ENCODE measurements around the gene ARHGAP36. TPM values are rescaled to one million over a fixed set of nuclear protein-coding genes. Genes with fewer than 3 reads are reported as not detected.

ARHGAP36 gene
- total RNA-seq, 1 experiment from 2014 or later = not detected

DNA sequence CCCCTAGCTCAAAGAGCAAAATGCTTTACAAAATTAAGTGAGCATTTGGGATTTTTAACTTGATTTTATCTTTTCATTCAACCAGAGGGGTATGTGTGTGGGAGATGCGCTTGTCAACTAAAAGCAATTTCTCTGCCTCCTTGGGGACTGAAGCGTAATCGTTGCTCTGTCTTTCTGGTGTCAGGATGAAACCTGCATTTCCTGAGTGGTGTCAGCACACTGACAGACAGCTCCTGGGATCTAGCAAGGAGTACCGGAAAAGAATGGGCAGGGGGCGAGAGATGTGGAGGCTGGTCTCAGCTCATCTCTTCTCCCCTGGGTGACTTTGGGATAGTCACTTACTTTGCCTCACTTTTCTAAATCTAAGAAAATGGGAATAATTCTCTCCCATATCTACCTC lies 5.1 kb upstream of the ARHGAP36 start:
- DNase-seq (ENCODE audit: low read depth, low spot score) (no peak), ATAC-seq (no peak)
- TF ChIP-seq REST (IDR thresholded peaks at IDR 0.05; ENCODE audit: insufficient read depth in 1 of 2, low read depth in 2 of 2, low read length in 1 of 2) (no peak), POLR2AphosphoS5 (IDR thresholded peaks at IDR 0.05; ENCODE audit: low read depth, low read length) (no peak), CTCF (IDR thresholded peaks at IDR 0.05) (no peak), SIN3A (IDR thresholded peaks at IDR 0.05; ENCODE audit: borderline replicate concordance, insufficient read depth, low read depth, low read length) (no peak), TCF7L2 (IDR thresholded peaks at IDR 0.05; ENCODE audit: low read depth, low read length) (no peak)
- in situ Hi-C loops (cut with HindIII; ENCODE audit: low pct_unique_long_range_greater_than_20kb, low sequenced_read_pairs) = no loop called here
- no peaks in the 10 kb centered on the region for H3K36me3 ChIP-seq (ENCODE audit: control insufficient read depth, insufficient read depth, low read length)
- peaks cover 5% of the 10 kb centered on the region; the same call in 1 of the 2 replicates for H3K27me3 ChIP-seq (ENCODE audit: control insufficient read depth, insufficient read depth, low read length)
- H3K4me3 ChIP-seq (ENCODE audit: low read depth in 2 of 2, low read length in 2 of 2) = no peak overlapping the region
- POLR2A ChIA-PET = no interaction called here
- H3K9me3 ChIP-seq (ENCODE audit: control insufficient read depth, insufficient read depth, low read depth, low read length) = no peaks in the 10 kb centered on the region
- no peaks in the 10 kb centered on the region for H3K4me1 ChIP-seq (ENCODE audit: control insufficient read depth, insufficient read depth, low read length)
- H3K27ac ChIP-seq (ENCODE audit: low read length) = no peak overlapping the region
- BruUV-seq (replicated peaks) = no TSS peak
- CTCF ChIA-PET = no interaction called here
- intact Hi-C loops (cut with micrococcal nuclease; ENCODE audit: unreplicated experiment) = no loop called here

DNA sequence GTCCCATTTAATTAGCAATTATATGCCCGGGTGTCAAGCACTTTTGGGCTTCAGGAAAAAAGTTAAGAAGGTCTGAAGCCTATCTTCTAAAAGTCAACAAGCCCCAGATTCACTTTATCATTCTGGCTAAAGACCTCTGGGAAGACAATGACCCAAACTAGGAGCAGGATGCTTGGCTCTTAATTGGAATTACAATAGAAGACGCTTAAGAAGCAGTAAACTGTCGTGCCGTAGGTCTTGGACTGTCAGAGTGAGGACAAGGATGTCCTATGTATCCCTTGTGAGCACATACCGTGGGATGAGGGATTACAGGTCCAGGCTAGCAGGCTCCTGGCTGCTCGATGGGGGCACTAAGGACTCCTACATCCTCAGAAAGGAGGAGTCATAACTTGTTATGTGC lies 3.2 kb upstream of the ARHGAP36 start:
- no TSS peak for BruUV-seq (replicated peaks)
- in situ Hi-C loops (cut with HindIII; ENCODE audit: low pct_unique_long_range_greater_than_20kb, low sequenced_read_pairs) (no loop called here), intact Hi-C loops (cut with micrococcal nuclease; ENCODE audit: unreplicated experiment) (no loop called here)
- Histone ChIP-seq H3K4me3 (ENCODE audit: low read depth in 2 of 2, low read length in 2 of 2) (no peak overlapping the region), H3K9me3 (ENCODE audit: control insufficient read depth, insufficient read depth, low read depth, low read length) (no peaks in the 10 kb centered on the region), H3K36me3 (ENCODE audit: control insufficient read depth, insufficient read depth, low read length) (no peaks in the 10 kb centered on the region), H3K27ac (ENCODE audit: low read length) (no peak overlapping the region), H3K27me3 (ENCODE audit: control insufficient read depth, insufficient read depth, low read length) (peaks cover 2% of the 10 kb centered on the region; the same call in 1 of the 2 replicates), H3K4me1 (ENCODE audit: control insufficient read depth, insufficient read depth, low read length) (no peaks in the 10 kb centered on the region)
- DNase-seq (ENCODE audit: low read depth, low spot score) (no peak), ATAC-seq (no peak)
- CTCF ChIA-PET = no interaction called here
- TF ChIP-seq CTCF (IDR thresholded peaks at IDR 0.05) (no peak), SIN3A (IDR thresholded peaks at IDR 0.05; ENCODE audit: borderline replicate concordance, insufficient read depth, low read depth, low read length) (no peak), POLR2AphosphoS5 (IDR thresholded peaks at IDR 0.05; ENCODE audit: low read depth, low read length) (no peak), REST (IDR thresholded peaks at IDR 0.05; ENCODE audit: insufficient read depth in 1 of 2, low read depth in 2 of 2, low read length in 1 of 2) (no peak), TCF7L2 (IDR thresholded peaks at IDR 0.05; ENCODE audit: low read depth, low read length) (no peak)
- POLR2A ChIA-PET = no interaction called here
